ENCODE data around the gene ZNF891.

DNA sequence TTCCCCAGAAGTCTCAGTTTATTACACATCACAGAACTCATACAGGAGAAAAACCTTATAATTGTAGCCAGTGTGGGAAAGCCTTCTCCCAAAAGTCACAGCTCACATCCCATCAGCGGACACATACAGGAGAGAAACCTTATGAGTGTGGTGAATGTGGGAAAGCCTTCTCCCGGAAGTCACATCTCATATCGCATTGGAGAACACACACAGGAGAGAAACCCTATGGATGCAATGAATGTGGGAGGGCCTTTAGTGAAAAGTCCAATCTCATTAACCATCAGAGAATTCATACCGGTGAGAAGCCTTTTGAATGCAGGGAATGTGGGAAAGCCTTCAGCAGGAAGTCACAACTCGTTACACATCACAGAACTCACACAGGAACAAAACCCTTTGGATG, 72.6 kb downstream of the ZNF891 start:
- no peak for TF ChIP-seq POLR2A (IDR thresholded peaks at IDR 0.05; ENCODE audit: low read length)
- TF ChIP-seq GATA1 (IDR thresholded peaks at IDR 0.05; ENCODE audit: low read depth, low read length), result no peak
